Upper lobe of left lung (tissue), 6 donors: ENCODE results near the gene CADM1. TPM values are rescaled to one million over a fixed set of nuclear protein-coding genes. Genes with fewer than 3 reads are reported as not detected.

Source experiments
- ATAC-seq, 2 donors: fragments of 200-7000 bp; cut with Tn5 transposase; one replicate each; pipeline ENCODE4 v1.9.1; 2022; ENCODE audit warnings: mild to moderate bottlenecking in 2 of 2, moderate library complexity in 2 of 2; ENCODE audit not compliant: low FRiP score in 2 of 2
- DNase-seq, 2 donors: peaks; one replicate each; pipeline ENCODE4 v3.0.0-alpha.2; 2019 to 2020
- H3K27ac ChIP-seq, 4 donors: fragments of 200-600 bp; sonication (generic); one replicate each; pipeline ENCODE4 v1.5.1; 2016 to 2019
- H3K27me3 ChIP-seq, 4 donors: fragments of 200-600 bp; sonication (generic); one replicate each; pipeline ENCODE4 v1.5.1; 2017 to 2019
- H3K36me3 ChIP-seq, 4 donors: fragments of 200-600 bp; sonication (generic); one replicate each; pipeline ENCODE4 v1.5.1; 2016 to 2019
- H3K4me1 ChIP-seq, 4 donors: fragments of 200-600 bp; sonication (generic); one replicate each; pipeline ENCODE4 v1.5.1; 2018 to 2019
- H3K4me3 ChIP-seq, 4 donors: fragments of 200-600 bp; sonication (generic); one replicate each; pipeline ENCODE4 v1.5.1; 2017 to 2019; ENCODE audit warnings: mild to moderate bottlenecking in 2 of 4, moderate library complexity in 1 of 4
- H3K9me3 ChIP-seq, 4 donors: fragments of 200-600 bp; sonication (generic); one replicate each; pipeline ENCODE4 v1.5.1; 2018 to 2019
- EP300 ChIP-seq, 4 donors: sonication (generic); formaldehyde crosslinking; IDR thresholded peaks; one replicate each; pipeline ENCODE4 v1.5.1; 2017; ENCODE audit warnings: antibody characterized with exemption in 4 of 4, control low read depth in 2 of 4
- POLR2A ChIP-seq, 4 donors: fragments of 450-650 bp; IDR thresholded peaks; one replicate each; pipeline ENCODE4 v1.5.1; 2016 to 2017; ENCODE audit warnings: antibody characterized with exemption in 4 of 4, mild to moderate bottlenecking in 2 of 4
- POLR2AphosphoS5 ChIP-seq, 2 donors: sonication (generic); formaldehyde crosslinking; IDR thresholded peaks; one replicate each; pipeline ENCODE4 v1.5.1; 2017; ENCODE audit warnings: antibody characterized with exemption in 2 of 2
- WGBS, 2 donors: methylation state at CpG; one replicate each; pipeline ENCODE4 v1.1.5; 2017 to 2018; 5-methylcytosine and 5-hydroxymethylcytosine counted together
- total RNA-seq, 6 donors: library from RNA; depleted of rRNA in 4 of 6; stranded (reverse); fragments of >200 nt in 4 of 6; gene quantifications; one replicate each; pipeline versions ENCODE4 v1.1.0 to v1.2.1, GENCODE V29; 2016 to 2021
- TF ChIP-seq, protein P1 (sequence below), 6 experiments: fragments of 450-650 bp in 4 of 6; fragments of 200-600 bp in 2 of 6; sonication (generic) in 2 of 6; IDR thresholded peaks; one replicate each; pipeline ENCODE4 v1.5.1; 2016 to 2019; ENCODE audit warnings: antibody characterized with exemption in 6 of 6
- donor health status: DM: no; HTN: no; CAD: no; lungs with moderate emphysema.
- donor health status: DM: no; HTN: yes; CAD: no; lungs with severe emphysema.

Gene CADM1
- total RNA-seq, 6 donors from 2014 or later = 69.9 to 212 (median 125) TPM

DNA sequence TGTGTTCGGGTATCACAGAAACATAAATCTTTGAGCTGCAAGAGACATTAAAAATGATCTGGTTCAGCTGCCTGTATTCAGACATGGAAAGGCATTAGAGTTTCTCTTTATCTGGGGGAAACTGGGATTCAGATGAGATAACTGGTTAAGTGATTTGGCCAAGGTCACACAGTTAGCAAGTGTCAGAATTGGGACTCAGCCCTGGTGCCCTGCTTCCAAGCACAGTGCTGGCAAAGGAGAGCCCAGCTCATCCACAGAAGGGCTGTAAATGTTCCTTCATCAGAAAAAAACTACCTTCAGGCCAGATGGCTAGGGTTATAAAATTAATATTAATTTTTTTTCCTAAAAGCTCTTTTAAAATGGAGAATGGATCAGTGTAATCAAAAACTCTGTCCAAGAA lies 20.4 kb upstream of the CADM1 start:
- Histone ChIP-seq H3K4me3 (no peak overlapping the region), H3K36me3 (no peaks in the 10 kb centered on the region), H3K27me3 (no peaks in the 10 kb centered on the region), H3K27ac (no peak overlapping the region), H3K4me1 (no peaks in the 10 kb centered on the region), H3K9me3 (no peaks in the 10 kb centered on the region)
- ATAC-seq (no peak), DNase-seq (no peak)
- TF ChIP-seq POLR2AphosphoS5 (IDR thresholded peaks at IDR 0.05) (no peak), EP300 (IDR thresholded peaks at IDR 0.05) (no peak), POLR2A (IDR thresholded peaks at IDR 0.05) (no peak)
- TF ChIP-seq, protein P1, sequence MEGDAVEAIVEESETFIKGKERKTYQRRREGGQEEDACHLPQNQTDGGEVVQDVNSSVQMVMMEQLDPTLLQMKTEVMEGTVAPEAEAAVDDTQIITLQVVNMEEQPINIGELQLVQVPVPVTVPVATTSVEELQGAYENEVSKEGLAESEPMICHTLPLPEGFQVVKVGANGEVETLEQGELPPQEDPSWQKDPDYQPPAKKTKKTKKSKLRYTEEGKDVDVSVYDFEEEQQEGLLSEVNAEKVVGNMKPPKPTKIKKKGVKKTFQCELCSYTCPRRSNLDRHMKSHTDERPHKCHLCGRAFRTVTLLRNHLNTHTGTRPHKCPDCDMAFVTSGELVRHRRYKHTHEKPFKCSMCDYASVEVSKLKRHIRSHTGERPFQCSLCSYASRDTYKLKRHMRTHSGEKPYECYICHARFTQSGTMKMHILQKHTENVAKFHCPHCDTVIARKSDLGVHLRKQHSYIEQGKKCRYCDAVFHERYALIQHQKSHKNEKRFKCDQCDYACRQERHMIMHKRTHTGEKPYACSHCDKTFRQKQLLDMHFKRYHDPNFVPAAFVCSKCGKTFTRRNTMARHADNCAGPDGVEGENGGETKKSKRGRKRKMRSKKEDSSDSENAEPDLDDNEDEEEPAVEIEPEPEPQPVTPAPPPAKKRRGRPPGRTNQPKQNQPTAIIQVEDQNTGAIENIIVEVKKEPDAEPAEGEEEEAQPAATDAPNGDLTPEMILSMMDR (IDR thresholded peaks at IDR 0.05) = no peak
- 52 to 88% methylated on average over 1 of the region's 1 CpG for WGBS, 2 donors

DNA sequence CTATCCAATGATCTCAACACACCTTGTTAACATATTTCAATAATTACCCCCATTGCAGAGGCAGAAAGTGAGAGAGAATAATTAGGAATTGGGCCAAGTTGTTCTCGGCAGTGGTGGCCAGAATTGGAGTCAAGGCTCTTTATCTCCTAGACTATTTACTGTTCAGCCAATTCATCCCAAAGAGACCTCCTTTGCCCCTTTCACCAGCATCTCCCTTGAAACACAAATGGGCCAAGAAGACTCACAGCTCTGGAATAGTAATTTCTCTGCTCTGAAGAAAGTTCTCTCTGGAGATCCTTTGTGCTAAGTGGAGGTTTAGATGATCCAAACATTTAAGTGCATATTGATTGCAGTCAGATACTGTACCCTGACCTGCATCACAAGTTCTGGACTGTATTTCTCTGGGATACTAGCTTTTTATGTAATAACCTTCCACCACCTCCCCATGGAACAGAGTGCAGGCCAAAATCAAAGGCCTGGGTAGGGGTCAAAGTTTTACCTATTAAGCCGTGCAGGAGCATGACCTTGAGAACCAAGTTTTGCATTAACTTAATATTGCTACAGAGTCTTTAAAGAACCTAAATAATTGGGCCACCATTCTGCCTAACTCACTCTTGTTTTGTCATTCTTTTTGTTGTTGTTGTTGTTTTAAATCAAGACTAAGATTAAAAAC lies 19.6 kb upstream of the CADM1 start:
- no peak for DNase-seq
- H3K36me3 ChIP-seq = no peaks in the 10 kb centered on the region

DNA sequence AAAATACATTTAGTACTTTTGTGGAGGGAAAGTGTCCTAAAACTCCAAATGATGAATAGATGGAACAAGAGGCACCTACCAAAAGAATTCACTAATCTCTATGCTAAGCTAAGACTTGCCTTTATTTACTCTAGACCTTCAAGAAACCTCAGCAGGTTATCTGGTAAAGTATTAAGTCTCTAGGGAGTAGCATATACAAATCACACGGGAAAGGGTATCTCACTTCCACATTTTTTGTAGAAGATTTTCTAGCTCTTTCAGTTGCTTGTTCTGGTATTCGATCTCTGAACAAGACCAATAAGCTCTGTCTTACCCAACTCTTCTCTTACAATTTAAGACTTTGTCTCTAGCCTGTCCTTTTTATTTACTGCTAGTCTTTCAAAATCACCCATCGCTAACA lies 18.1 kb upstream of the CADM1 start:
- H3K4me3 ChIP-seq = no peak overlapping the region
- H3K27me3 ChIP-seq = no peaks in the 10 kb centered on the region
- DNase-seq (no peak), ATAC-seq (no peak)
- no peaks in the 10 kb centered on the region for H3K36me3 ChIP-seq
- no peaks in the 10 kb centered on the region for H3K9me3 ChIP-seq
- no peaks in the 10 kb centered on the region for H3K4me1 ChIP-seq
- WGBS, 2 donors = 71 to 80% methylated on average over 3 of the region's 3 CpGs
- TF ChIP-seq POLR2A (IDR thresholded peaks at IDR 0.05) (no peak), POLR2AphosphoS5 (IDR thresholded peaks at IDR 0.05) (no peak), EP300 (IDR thresholded peaks at IDR 0.05) (no peak)
- TF ChIP-seq, protein P1 (IDR thresholded peaks at IDR 0.05) = no peak
- no peak overlapping the region for H3K27ac ChIP-seq

More for the DNA sequence above, 19.6 kb upstream of the CADM1 start:
- Histone ChIP-seq H3K9me3 (no peaks in the 10 kb centered on the region), H3K27me3 (no peaks in the 10 kb centered on the region), H3K27ac (no peak overlapping the region), H3K4me3 (no peak overlapping the region), H3K4me1 (no peaks in the 10 kb centered on the region)
- WGBS, 2 donors = 66 to 87% methylated on average over 2 of the region's 2 CpGs
- TF ChIP-seq EP300 (IDR thresholded peaks at IDR 0.05) = no peak
- TF ChIP-seq, protein P1 (IDR thresholded peaks at IDR 0.05) = no peak
- no peak for TF ChIP-seq POLR2AphosphoS5 (IDR thresholded peaks at IDR 0.05)
- TF ChIP-seq POLR2A (IDR thresholded peaks at IDR 0.05) = no peak
- ATAC-seq = no peak

DNA sequence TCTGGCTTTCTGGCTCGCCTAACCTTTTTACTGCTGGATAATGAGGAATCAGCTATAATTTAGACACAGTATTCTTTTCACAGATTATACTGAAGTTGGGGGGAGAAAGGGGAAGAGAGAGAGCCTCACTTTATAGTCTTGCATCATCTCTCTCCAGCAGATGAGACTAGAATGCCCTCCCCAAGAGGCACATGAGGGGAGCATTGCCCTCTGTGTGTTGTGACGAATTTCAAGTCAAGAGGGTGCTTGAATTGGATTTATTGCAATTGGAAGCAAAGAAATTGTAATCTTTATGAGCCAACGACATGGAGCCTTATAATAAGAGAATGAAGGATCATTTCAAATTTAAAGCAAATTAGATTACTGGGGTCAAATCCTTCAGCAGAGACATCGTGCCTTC lies 17.6 kb upstream of the CADM1 start:
- Histone ChIP-seq H3K4me1 (no peaks in the 10 kb centered on the region), H3K36me3 (no peaks in the 10 kb centered on the region), H3K9me3 (no peaks in the 10 kb centered on the region), H3K27me3 (no peaks in the 10 kb centered on the region), H3K27ac (no peak overlapping the region), H3K4me3 (no peak overlapping the region)
- ATAC-seq (no peak), DNase-seq (no peak)
- WGBS, 2 donors = 55 to 59% methylated on average over 4 of the region's 4 CpGs
- no peak for TF ChIP-seq POLR2AphosphoS5 (IDR thresholded peaks at IDR 0.05)
- no peak for TF ChIP-seq EP300 (IDR thresholded peaks at IDR 0.05)
- TF ChIP-seq, protein P1 (IDR thresholded peaks at IDR 0.05) = no peak

DNA sequence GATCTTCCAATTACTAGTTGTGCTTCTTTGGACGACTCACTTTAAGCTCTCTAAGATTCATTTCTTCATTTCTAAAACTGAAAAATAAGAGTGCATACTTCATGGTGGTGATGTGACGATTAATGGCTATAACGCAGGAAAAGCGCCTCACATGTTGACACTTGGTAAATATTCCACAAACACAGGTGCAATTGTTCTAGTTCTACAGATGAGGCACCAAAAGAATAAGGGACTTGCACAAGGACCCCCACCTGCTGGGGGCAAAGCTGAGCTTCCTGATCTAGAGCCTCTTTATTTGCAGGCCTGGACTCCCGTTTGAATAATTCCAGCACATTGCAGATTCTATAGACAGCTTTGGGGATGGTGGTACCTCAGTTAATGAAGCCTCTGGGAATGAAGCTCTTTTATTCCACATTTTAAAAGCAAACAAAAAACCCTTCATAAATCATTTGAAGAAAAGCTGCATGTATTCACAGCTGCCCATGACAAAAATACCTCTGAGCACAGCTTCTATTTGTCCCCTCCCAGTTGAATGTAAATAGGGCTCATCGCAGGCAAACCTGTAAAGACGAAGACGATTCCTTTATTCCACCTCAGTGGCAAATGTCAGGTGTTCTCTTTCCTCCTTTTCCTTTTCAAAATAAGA lies 14.9 kb upstream of the CADM1 start:
- Histone ChIP-seq H3K4me3 (no peak overlapping the region), H3K4me1 (no peaks in the 10 kb centered on the region), H3K36me3 (no peaks in the 10 kb centered on the region), H3K27ac (no peak overlapping the region), H3K9me3 (no peaks in the 10 kb centered on the region), H3K27me3 (no peaks in the 10 kb centered on the region)
- TF ChIP-seq, protein P1 (IDR thresholded peaks at IDR 0.05) = no peak
- TF ChIP-seq EP300 (IDR thresholded peaks at IDR 0.05) (no peak), POLR2AphosphoS5 (IDR thresholded peaks at IDR 0.05) (no peak), POLR2A (IDR thresholded peaks at IDR 0.05) (no peak)
- no peak for ATAC-seq
- no peak for DNase-seq
- WGBS, 2 donors = 75 to 76% methylated on average over 8 of the region's 8 CpGs
